ENCODE data around the gene CASTOR2. TPM values are rescaled to one million over a fixed set of nuclear protein-coding genes. Genes with fewer than 3 reads are reported as not detected.
"Not testable (repeated sequence)": the region's sequence is repeated elsewhere in the genome, so short reads cannot be mapped to it uniquely, and the experiment has no call there.

Gene CASTOR2
- total RNA-seq, 2 experiments from 2014 or later: 4.9 to 5.0 TPM

DNA sequence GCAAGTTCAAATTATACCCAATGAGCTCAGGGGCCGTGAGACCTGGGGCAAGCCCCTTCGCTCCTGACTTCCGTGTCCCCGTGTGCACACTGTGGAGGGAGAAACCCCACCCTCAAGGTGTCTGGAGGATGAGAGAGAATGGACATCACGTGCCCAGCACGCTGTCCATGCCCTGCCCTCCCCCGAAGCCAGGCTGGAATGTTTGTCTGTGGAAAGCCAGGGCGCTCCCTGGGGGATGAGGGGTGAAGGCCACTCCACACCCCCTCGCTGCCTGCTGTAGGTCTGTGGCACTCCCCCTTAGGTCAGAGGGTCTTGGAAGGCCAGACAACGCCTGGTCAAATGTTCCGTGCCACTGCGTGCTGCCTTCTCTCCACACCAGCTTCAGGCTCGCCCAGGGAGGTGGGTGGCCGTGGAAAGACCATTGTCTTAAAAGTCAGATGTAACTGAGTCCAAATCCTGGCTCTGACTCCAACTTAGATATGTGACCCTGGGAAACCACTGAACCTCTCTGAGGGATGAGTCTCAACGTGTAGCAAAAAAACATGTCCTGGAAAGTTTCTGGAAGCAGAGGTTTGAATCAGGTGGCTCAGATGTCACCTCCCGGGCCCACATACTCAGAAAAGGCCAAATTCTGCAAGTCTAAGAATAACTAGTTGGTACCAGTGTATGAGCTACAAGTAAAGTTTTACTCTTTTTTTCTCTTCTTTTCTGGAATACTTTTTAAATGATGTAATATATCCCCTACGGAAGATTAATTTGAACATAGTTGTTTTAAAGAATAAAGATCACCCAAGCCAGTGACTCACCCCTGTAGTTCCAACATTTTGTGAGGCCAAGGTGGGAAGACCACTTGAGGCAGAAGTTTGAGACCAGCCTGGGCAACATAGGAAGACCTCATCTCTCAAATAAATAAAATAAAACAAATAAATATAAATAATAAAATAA, 84.2 kb downstream of the CASTOR2 start:
- POLR2A ChIA-PET: no interaction called here
- CTCF ChIA-PET: no interaction called here

DNA sequence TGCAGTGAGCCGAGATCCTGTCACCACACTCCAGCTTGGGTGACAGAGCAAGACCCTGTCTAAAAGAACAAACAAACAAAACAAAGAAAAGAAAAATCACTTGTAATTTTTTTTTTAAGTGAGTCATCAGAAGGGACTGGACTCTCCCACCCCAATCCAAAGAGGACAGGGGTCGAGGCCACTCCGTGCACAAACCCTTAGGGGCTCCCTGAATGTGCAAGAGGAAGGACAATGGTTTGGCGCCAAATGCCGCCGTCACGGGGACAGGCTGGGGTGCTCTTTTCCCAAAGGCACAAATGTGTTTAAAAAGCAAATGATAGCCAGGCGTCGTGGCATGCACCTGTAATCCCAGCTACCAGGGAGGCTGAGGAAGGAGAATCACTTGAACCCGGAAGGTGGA, 85.3 kb downstream of the CASTOR2 start:
- ChIA-PET CTCF (interaction anchor here (0.6 kb wide), 1 partner anchor 13 kb away, joined by 3 read pairs; no protein-coding TSS in a partner anchor), POLR2A (no interaction called here)

DNA sequence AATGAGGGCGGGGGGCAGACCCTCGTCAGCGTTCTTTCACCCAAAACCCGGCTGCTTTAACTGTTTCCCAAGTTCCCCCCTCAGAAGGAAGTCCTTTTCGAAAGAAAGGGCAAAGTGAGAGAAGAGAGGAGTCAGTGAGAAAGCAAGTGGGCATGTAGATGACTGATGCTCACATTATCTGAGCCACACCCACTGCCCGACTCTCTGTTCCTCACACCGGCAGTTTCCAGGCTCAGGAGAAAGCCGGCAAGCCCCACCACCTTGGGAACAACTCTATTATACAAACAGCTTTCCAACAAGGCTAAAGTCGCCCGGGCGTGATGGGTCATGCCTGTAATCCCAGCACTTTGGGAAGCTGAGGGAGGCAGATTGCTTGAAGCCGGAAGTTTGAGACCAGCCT, 86.0 kb downstream of the CASTOR2 start:
- POLR2A ChIA-PET: no interaction called here
- CTCF ChIA-PET: no interaction called here

DNA sequence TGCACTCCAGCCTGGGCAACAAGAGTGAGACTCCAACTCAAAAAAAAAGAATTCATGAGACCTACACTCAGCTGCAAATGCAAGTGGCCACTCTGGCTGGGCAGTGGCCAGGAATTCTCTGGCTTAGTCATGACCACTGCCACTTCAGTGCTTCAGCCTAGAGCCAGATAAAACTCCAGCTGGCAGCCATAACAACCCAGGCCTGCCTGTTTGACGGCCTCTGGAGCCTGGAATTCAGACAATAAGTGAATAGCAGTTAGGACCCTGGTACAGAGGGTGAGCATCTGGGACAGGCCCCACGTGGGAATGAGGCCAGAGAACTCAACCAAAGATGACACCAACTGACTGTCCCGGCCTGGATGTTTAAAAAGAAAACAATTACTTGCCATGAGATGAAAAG, 90.2 kb downstream of the CASTOR2 start:
- POLR2A ChIA-PET: no interaction called here
- CTCF ChIA-PET: no interaction called here

DNA sequence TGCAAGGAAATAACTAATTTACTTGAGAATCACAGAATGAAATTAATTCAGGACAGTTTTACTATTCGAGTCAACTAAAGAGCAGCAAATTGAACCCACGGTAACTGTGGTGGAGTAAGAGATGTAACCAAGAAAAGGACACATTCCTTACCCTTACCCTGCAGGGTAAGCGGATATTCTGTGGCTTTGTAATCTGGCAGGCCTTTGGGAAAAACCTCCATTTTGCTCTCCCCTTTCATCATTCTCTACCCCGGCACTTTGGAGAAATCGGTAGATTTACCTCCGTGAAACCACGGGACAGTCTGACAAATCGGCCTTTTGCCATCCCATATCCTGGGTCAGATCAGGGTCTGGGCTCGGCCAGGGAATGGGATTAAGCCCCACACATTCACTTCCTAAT, 90.7 kb downstream of the CASTOR2 start:
- ChIA-PET CTCF (no interaction called here), POLR2A (no interaction called here)

DNA sequence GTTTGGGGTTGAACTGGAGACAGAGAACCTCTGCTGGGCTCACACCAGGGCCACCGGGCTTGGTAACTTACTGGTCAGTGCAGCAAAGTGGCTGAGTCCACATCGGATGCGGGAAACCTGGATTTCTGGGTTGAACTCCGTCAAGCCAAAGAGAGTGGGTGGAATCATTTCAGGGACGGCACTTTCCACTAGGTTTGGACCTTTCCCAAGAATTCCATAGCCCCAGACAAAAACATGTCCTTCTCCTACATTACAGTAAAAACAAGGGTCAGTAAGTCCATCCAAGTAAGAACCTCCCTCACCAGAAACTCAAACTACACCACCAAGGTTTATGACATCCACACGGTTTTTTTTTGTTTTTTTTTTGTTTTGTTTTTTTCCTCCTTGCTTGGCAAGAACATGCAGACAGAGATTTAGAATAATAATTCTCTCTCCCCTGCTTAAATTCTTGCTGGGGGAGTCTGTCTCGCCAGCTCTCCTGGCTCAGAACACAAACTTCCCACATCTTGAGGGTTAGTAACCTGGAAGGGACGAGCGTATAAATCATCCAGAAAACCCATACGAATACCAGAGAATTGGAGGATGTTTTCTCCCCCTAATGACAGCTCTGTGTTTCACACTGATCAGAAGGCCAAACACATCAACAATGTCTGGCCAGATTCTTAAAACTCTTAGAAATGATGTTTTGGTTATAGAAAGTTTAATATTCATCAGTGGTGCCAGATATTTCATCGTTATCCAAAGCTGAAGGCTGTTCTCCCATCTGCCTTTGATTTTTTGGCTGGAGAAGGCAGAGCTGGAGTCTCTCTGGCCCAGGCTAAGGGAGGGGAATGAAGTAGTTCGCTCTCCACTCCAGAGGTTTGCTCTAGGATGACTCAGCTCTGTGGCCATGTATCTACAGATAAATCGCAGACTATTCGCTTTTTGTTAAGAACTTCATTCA, 91.6 kb downstream of the CASTOR2 start:
- ChIA-PET CTCF (no interaction called here), POLR2A (no interaction called here)

DNA sequence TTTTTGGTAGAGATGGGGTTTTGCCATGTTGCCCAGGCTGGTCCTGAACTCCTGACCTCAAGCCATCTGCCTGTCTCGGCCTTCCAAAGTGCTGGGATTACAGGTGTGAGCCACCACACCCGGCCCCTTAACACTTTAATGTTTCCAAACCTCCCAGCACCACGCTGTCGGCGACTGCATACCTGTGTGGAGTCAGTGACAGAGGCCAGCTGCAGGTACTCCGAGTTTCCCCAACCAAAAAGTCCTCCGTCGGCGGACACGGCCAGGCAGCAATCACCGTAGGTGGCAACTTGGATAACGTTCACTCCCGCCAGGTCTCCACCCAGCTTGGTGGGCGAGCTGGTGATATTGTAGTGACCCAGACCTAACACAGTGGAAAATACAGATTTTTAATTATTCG, 93.9 kb downstream of the CASTOR2 start:
- ChIA-PET POLR2A (no interaction called here), CTCF (no interaction called here)

DNA sequence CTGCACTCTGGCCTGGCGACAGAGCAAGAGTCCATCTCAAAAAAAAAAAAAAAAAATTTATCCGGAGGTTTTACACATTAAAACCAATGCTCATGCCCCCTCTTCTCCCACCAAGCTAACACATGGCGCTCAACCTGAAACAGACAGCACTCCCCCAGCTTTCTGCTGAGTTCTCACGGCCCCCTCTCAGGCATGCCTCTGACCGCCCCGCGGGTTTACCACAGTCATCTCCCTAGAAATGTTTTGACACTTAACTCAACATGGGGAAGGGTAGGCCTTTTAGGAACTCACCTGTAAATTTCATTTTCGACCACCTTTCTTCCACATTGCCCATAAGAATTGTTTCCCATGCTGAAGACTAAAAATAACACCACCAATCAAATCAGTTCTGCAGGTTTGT, 99.8 kb downstream of the CASTOR2 start:
- CTCF ChIA-PET: no interaction called here

DNA sequence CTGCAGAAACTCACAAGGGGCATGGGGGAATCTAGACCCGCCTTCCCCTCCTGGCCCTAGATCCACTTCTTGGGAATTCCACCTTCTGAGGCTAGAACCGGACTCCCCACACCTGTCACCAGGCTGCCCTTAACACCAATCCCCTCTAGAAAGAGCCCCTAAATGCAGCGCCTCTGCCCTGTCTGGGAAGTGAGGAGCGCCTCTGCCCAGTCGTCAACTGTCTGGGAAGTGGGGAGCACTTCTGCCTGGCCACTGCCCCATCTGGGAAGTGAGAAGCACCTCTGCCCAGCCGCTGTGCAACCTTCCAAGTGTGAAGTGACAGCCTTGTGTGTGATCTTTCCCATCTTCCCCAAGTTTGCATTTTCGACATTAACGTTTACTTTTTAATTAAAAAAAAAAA, 100.3 kb downstream of the CASTOR2 start:
- POLR2A ChIA-PET: no interaction called here
- CTCF ChIA-PET: no interaction called here

More for the DNA sequence above, 99.8 kb downstream of the CASTOR2 start:
- POLR2A ChIA-PET: no interaction called here

DNA sequence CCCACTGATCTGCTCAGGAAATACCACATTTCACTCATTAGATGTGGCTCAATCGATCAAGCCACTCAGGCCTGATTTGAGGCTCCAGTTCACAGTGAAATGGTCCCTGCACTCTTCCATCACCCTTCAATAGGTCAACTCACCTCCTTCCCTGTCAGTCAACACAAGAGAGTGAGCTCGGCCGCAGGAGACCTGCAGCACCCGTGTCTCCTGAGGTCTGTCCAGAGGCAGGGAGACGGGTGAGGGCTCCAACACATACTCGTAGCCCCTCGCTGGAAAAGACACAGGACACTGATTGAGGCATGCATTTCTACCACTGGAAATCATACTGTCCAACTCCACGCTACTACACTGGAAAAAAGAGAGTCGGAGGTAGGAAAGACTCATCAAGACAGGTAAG, 102.0 kb downstream of the CASTOR2 start:
- ChIA-PET CTCF (no interaction called here), POLR2A (no interaction called here)

DNA sequence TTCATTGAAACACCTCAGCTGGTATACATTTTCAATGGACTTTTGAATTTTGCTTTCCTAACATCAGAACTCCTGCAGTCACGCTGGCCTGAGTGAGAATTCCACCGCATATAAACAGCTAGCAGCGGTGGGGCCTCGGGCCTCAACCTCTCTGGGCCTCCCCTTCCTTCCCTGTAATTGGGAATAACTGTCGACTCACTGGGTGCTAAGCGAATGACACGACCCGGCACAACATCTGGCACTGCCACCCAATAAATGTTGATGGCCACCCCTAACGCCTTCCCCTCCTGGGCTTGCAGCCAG, 108.4 kb downstream of the CASTOR2 start:
- CTCF ChIA-PET: interaction anchor here (0.7 kb wide), 1 partner anchor 947 kb away, joined by 3 read pairs; no protein-coding TSS in a partner anchor
- POLR2A ChIA-PET: interaction anchor here (0.6 to 1.1 kb wide), 3 partner anchors 19 to 975 kb away, joined by 3 to 4 read pairs (median 4); partner anchors contain the start of genes MDH2 and STYXL1

DNA sequence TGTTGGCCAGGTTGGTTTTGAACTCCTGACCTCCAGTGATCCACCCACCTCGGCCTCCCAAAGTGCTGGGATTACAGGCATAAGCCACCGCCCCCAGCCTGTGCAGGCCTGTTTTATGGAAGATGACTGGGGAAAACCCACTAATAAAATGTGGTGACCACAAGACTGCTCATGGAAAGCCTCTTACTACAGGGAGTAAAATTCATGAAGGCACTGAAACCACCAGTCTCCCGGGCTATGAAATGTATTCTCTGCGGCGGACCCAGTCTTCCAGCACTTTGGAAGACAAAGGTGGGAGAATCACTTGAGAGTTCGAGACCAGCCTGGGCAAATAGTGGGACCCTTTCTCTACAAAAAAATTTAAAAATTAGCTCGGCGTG, 109.7 kb downstream of the CASTOR2 start:
- POLR2A ChIA-PET: not testable (repeated sequence)

More for the DNA sequence above, 109.7 kb downstream of the CASTOR2 start:
- CTCF ChIA-PET: interaction anchor here (0.5 kb wide), 1 partner anchor 565 kb away, joined by 4 read pairs; no protein-coding TSS in a partner anchor

Other genes starting within 250 kb of the CASTOR2 start
- under 1 TPM; 0.25 to 0.31 TPM for gene NCF1, start 190.7 kb upstream of the CASTOR2 start, total RNA-seq
- gene GTF2IRD2, start 113.1 kb upstream of the CASTOR2 start, total RNA-seq: 1 to 10 TPM; 3.3 to 3.6 TPM
- 10 to 100 TPM; 72.7 to 73.8 TPM for gene RCC1L, start 109.1 kb downstream of the CASTOR2 start, total RNA-seq
- gene GTF2IRD2B, start 127.9 kb downstream of the CASTOR2 start, total RNA-seq: 10 to 100 TPM in 1 of 2 experiments, 1 to 10 TPM in 1; 8.8 to 10.1 TPM